ENCODE measurements around the gene TRABD2A. TPM values are rescaled to one million over a fixed set of nuclear protein-coding genes. Genes with fewer than 3 reads are reported as not detected.

Gene TRABD2A
- total RNA-seq, 1 donor from 2014 or later: 4.5 TPM

GRCh38 chr2:84906900-84907714 is 26.2 kb upstream of the TRABD2A start:
- ChIA-PET POLR2A (interaction anchor here (0.6 to 5.3 kb wide), 16 partner anchors 7 to 511 kb away, joined by 3 to 326 read pairs (median 17); partner anchors contain the start of genes KCMF1, SH2D6, SUCLG1 and TRABD2A), CTCF (interaction anchor here (1.0 to 6.0 kb wide), 6 partner anchors 9 to 33 kb away, joined by 3 to 67 read pairs (median 12); partner anchors contain the start of gene TRABD2A)
- peaks cover 29% of the 10 kb centered on the region for H3K36me3 Mint-ChIP-seq (ENCODE audit: low read depth)

GRCh38 chr2:84906108-84906899 is 25.4 kb upstream of the TRABD2A start:
- POLR2A ChIA-PET: interaction anchor here (0.6 to 5.3 kb wide), 22 partner anchors 8 to 512 kb away, joined by 3 to 326 read pairs (median 6); partner anchors contain the start of genes KCMF1, SH2D6, SUCLG1 and TGOLN2
- Mint-ChIP-seq H3K9me3 (peaks cover 4% of the 10 kb centered on the region), H3K4me1 (peaks cover 49% of the 10 kb centered on the region), H3K27ac (peak overlapping the region; percentile 87), H3K36me3 (ENCODE audit: low read depth) (peaks cover 29% of the 10 kb centered on the region), H3K4me3 (peak overlapping the region; percentile 93), H3K27me3 (no peaks in the 10 kb centered on the region)
- peak; percentile 54 for DNase-seq
- TF ChIP-seq CTCF (IDR thresholded peaks at IDR 0.05): no peak
- ATAC-seq (ENCODE audit: low read depth): peak; percentile 9
- intact Hi-C loops (cut with micrococcal nuclease): loop anchor here (5.0 kb wide), 1 partner anchor 631 kb away; the partner anchor contains the start of gene MAT2A
- CTCF ChIA-PET: interaction anchor here (0.6 to 6.0 kb wide), 9 partner anchors 8 to 60 kb away, joined by 3 to 67 read pairs (median 8); partner anchors contain the start of gene TRABD2A

More at GRCh38 chr2:84906900-84907714, 26.2 kb upstream of the TRABD2A start:
- Mint-ChIP-seq H3K9me3 (peaks cover 4% of the 10 kb centered on the region), H3K4me1 (peaks cover 47% of the 10 kb centered on the region), H3K4me3 (peak overlapping the region; percentile 93), H3K27me3 (no peaks in the 10 kb centered on the region), H3K27ac (peak overlapping the region; percentile 87)
- DNase-seq (peak; percentile 40), ATAC-seq (ENCODE audit: low read depth) (peak; percentile 36)
- TF ChIP-seq CTCF (IDR thresholded peaks at IDR 0.05): no peak
- intact Hi-C loops (cut with micrococcal nuclease): loop anchor here (1.0 to 5.0 kb wide), 4 partner anchors 9 to 630 kb away; partner anchors contain the start of gene MAT2A

- Mint-ChIP-seq H3K27ac (peak within 1 kb of the TSS; percentile 87), H3K4me1 (peaks cover 55% of the 10 kb centered on the region), H3K4me3 (peak within 1 kb of the TSS; percentile 93), H3K9me3 (peaks cover 4% of the 10 kb centered on the region), H3K27me3 (no peaks in the 10 kb centered on the region), H3K36me3 (ENCODE audit: low read depth) (peaks cover 29% of the 10 kb centered on the region)
- DNase-seq (peak; percentile 94), ATAC-seq (ENCODE audit: low read depth) (peak; percentile 84)
- intact Hi-C loops (cut with micrococcal nuclease): loop anchor here (1.0 to 5.0 kb wide), 7 partner anchors 17 to 632 kb away; partner anchors contain the start of genes KCMF1 and MAT2A
- ChIA-PET POLR2A (interaction anchor here (0.7 to 5.3 kb wide), 16 partner anchors 7 to 446 kb away, joined by 3 to 326 read pairs (median 18); partner anchors contain the start of genes KCMF1, SUCLG1, TGOLN2 and TRABD2A), CTCF (interaction anchor here (0.6 to 6.0 kb wide), 8 partner anchors 8 to 59 kb away, joined by 3 to 67 read pairs (median 11); partner anchors contain the start of gene TRABD2A)
- TF ChIP-seq CTCF (IDR thresholded peaks at IDR 0.05): no peak
Measured at GRCh38 chr2:84905181-84906107, 24.6 kb upstream of the TRABD2A start, which contains the start of gene TMSB10. Gene TMSB10, plus strand, starts transcription at chr2:84905656.

- CTCF ChIA-PET: interaction anchor here (2.5 to 6.0 kb wide), 4 partner anchors 15 to 24 kb away, joined by 14 to 67 read pairs (median 24); partner anchors contain the start of gene TRABD2A
Measured at GRCh38 chr2:84904717-84905174, 23.9 kb upstream of the TRABD2A start.

More at GRCh38 chr2:84904717-84905174, 23.9 kb upstream of the TRABD2A start:
- H3K27ac Mint-ChIP-seq: peak overlapping the region; percentile 87
- intact Hi-C loops (cut with micrococcal nuclease): loop anchor here (1.0 to 5.0 kb wide), 7 partner anchors 16 to 633 kb away; partner anchors contain the start of genes KCMF1 and MAT2A
- no peak for TF ChIP-seq CTCF (IDR thresholded peaks at IDR 0.05)
- H3K4me3 Mint-ChIP-seq: peak overlapping the region; percentile 93
- POLR2A ChIA-PET: interaction anchor here (0.7 to 5.3 kb wide), 10 partner anchors 10 to 84 kb away, joined by 3 to 326 read pairs (median 49); partner anchors contain the start of genes KCMF1 and TRABD2A
- H3K27me3 Mint-ChIP-seq: no peaks in the 10 kb centered on the region
- H3K4me1 Mint-ChIP-seq: peaks cover 50% of the 10 kb centered on the region
- ATAC-seq (ENCODE audit: low read depth) (no peak), DNase-seq (no peak)
- peaks cover 29% of the 10 kb centered on the region for H3K36me3 Mint-ChIP-seq (ENCODE audit: low read depth)
- H3K9me3 Mint-ChIP-seq: peaks cover 2% of the 10 kb centered on the region
